Progenitor cell of endocrine pancreas (in vitro differentiated cells): Measurements from ENCODE around the gene FYN. TPM values are rescaled to one million over a fixed set of nuclear protein-coding genes. Genes with fewer than 3 reads are reported as not detected.

Experiments used
- DNase-seq: peaks from one replicate; pipeline ENCODE4 v3.0.0; 2021; ENCODE audit warnings: low spot score; ENCODE audit not compliant: unreplicated experiment
- H3K27ac Mint-ChIP-seq: 2 replicates; pipeline ENCODE4 v1.8.0; 2021; ENCODE audit warnings: mild to moderate bottlenecking, moderate library complexity, mixed read lengths
- H3K27me3 Mint-ChIP-seq: 2 replicates; pipeline ENCODE4 v1.8.0; 2021; ENCODE audit warnings: mixed read lengths
- H3K36me3 Mint-ChIP-seq: 2 replicates; pipeline ENCODE4 v1.8.0; 2022; ENCODE audit warnings: mixed read lengths; ENCODE audit not compliant: insufficient read depth
- H3K4me1 Mint-ChIP-seq: 2 replicates; pipeline ENCODE4 v1.8.0; 2021; ENCODE audit warnings: low read depth, mixed read lengths
- H3K4me3 Mint-ChIP-seq: 2 replicates; pipeline ENCODE4 v1.8.0; 2021; ENCODE audit warnings: low read depth, mild to moderate bottlenecking, moderate library complexity, mixed read lengths
- H3K9me3 Mint-ChIP-seq: 2 replicates; pipeline ENCODE4 v1.8.0; 2021; ENCODE audit warnings: low read depth, mixed read lengths
- total RNA-seq: library from RNA; stranded (reverse); gene quantifications from 2 replicates; pipeline ENCODE4 v1.2.1, GENCODE V29; 2021
- TF ChIP-seq, protein P1 (sequence below): fragments of 200-600 bp; sonication (generic); IDR thresholded peaks from one replicate; pipeline ENCODE4 v1.5.0; 2021; ENCODE audit warnings: antibody characterized with exemption, mild to moderate bottlenecking; ENCODE audit not compliant: unreplicated experiment

FYN gene
- total RNA-seq, 1 donor from 2014 or later: 169 TPM

DNA sequence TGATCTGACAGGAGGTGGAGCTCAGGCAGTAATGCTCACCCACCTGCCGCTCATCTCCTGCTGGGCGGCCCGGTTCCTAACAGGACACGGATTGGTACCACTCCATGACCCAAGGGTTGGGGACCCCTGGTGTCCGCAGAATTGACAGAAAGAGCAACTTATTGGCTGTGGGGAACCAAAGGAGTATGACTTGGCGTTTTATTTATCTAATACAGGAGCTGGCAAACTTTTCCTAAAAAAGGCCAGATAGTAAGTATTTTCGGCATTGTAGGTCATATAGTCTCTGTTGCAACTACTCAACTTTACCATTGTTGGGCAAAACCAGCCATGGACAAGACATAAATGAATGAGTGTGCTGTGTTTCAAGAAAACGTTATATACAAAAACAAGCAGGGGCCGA is 223.2 kb downstream of the FYN start:
- no peaks in the 10 kb centered on the region for H3K27me3 Mint-ChIP-seq
- H3K36me3 Mint-ChIP-seq: no peaks in the 10 kb centered on the region

DNA sequence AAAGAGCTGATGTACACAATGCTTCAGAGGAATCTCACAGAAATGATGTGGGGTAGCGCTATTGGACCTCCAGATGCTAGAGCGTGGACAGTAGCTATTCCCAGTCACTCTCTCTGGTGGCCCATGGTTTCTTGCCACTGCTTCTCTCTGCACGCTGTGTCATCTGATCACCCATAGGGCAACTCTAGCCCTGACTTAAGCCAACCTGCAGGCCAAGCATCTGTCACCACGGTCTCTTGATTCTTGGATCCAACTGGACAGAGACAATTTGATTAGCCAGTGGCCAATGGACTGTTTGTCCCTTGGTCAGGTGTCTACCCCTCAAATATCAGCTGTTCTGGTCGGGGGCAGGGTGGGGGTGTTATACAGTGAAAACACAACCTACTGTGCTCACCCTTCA is 225.2 kb downstream of the FYN start:
- peaks cover 15% of the 10 kb centered on the region for H3K4me1 Mint-ChIP-seq
- H3K4me3 Mint-ChIP-seq: no peak overlapping the region
- H3K9me3 Mint-ChIP-seq: no peaks in the 10 kb centered on the region
- DNase-seq: no peak
- H3K36me3 Mint-ChIP-seq: no peaks in the 10 kb centered on the region
- H3K27ac Mint-ChIP-seq: no peak overlapping the region
- no peaks in the 10 kb centered on the region for H3K27me3 Mint-ChIP-seq
- TF ChIP-seq, protein P1, sequence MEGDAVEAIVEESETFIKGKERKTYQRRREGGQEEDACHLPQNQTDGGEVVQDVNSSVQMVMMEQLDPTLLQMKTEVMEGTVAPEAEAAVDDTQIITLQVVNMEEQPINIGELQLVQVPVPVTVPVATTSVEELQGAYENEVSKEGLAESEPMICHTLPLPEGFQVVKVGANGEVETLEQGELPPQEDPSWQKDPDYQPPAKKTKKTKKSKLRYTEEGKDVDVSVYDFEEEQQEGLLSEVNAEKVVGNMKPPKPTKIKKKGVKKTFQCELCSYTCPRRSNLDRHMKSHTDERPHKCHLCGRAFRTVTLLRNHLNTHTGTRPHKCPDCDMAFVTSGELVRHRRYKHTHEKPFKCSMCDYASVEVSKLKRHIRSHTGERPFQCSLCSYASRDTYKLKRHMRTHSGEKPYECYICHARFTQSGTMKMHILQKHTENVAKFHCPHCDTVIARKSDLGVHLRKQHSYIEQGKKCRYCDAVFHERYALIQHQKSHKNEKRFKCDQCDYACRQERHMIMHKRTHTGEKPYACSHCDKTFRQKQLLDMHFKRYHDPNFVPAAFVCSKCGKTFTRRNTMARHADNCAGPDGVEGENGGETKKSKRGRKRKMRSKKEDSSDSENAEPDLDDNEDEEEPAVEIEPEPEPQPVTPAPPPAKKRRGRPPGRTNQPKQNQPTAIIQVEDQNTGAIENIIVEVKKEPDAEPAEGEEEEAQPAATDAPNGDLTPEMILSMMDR: no peak

More for the DNA sequence above, 223.2 kb downstream of the FYN start:
- H3K9me3 Mint-ChIP-seq: no peaks in the 10 kb centered on the region
- no peak overlapping the region for H3K4me3 Mint-ChIP-seq
- no peak for DNase-seq
- H3K4me1 Mint-ChIP-seq: peaks cover 20% of the 10 kb centered on the region
- H3K27ac Mint-ChIP-seq: no peak overlapping the region
- TF ChIP-seq, protein P1: no peak

DNA sequence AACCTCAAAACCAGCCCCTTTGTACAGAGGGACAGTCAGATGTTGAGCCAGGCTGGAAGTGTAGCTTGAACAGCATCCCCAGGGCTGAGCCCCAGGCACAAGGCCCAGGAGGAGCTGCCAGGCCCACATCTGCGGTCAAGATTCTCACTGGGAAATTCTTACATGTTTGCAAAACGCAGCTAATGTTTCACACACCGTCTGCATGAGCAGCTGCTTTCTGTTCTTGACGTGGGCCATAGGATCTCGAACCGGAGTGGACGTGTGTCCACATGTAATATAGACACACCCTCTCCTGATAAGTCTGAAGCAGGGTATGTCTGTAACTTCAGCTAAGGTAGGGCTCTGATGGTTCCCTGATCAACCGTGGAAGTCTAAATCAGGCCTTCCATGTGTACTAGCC is 226.3 kb downstream of the FYN start:
- TF ChIP-seq, protein P1: no peak
- Mint-ChIP-seq H3K36me3 (no peaks in the 10 kb centered on the region), H3K9me3 (no peaks in the 10 kb centered on the region), H3K4me3 (no peak overlapping the region), H3K4me1 (peaks cover 11% of the 10 kb centered on the region), H3K27me3 (no peaks in the 10 kb centered on the region), H3K27ac (no peak overlapping the region)
- no peak for DNase-seq

DNA sequence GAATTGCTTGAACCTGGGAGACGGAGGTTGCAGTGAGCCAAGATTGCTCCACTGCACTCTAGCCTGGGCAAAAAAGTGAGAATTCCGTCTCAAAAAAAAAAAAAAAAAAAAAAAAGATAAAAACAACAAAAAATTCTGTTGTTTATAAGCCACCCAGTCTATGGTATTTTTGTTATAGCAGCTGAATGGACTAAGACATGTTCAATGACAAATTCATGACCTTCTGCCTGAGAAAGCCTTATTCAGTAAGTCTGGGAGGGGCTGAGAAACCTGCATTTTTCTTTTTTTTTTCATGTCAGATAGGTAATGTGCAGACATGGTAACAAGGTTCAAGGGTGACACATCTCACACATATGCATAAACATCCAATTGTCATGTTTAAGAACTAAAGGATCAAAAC is 227.2 kb downstream of the FYN start:
- H3K4me3 Mint-ChIP-seq: no peak overlapping the region
- no peak for DNase-seq
- H3K36me3 Mint-ChIP-seq: no peaks in the 10 kb centered on the region
- no peaks in the 10 kb centered on the region for H3K27me3 Mint-ChIP-seq
- no peaks in the 10 kb centered on the region for H3K9me3 Mint-ChIP-seq
- TF ChIP-seq, protein P1: no peak
- no peak overlapping the region for H3K27ac Mint-ChIP-seq
- H3K4me1 Mint-ChIP-seq: peaks cover 5% of the 10 kb centered on the region

DNA sequence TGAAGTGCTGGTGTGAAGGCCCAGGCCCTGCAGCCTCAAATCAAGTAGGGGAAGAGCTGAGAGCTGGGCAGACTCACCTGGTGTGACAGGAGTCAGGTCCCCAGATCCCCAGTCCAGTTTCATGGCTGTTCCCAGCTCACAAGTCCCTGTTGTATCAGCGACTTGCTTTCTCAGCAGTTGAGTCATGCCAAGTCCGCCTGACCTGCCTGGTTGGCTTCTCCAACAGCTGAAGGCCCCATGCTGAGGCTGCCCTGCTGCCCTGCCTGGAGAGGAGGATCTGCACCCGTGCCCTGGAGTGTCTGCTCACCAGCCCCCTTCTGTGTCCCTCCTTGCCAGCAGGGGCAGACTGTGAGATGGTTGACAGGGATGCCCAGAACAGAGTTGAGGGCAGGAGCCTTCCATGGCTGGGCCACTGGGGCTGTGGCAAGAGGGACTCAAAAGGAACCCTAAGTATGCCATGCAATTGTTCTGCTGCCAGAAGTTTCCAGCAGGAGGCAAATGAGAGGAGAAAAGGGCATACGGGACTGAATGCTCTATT is 228.3 kb downstream of the FYN start:
- DNase-seq: no peak
- H3K4me1 Mint-ChIP-seq: no peaks in the 10 kb centered on the region
- H3K4me3 Mint-ChIP-seq: no peak overlapping the region
- TF ChIP-seq, protein P1: no peak
- H3K9me3 Mint-ChIP-seq: no peaks in the 10 kb centered on the region
- no peaks in the 10 kb centered on the region for H3K27me3 Mint-ChIP-seq
- H3K36me3 Mint-ChIP-seq: no peaks in the 10 kb centered on the region
- no peak overlapping the region for H3K27ac Mint-ChIP-seq
